GM21526 (cell line): ENCODE measurements around the gene PPA1.
A peak's percentile ranks its signal among the peaks of the same experiment; 100 is the strongest.
"Not testable (repeated sequence)": the region's sequence is repeated elsewhere in the genome, so short reads cannot be mapped to it uniquely, and the experiment has no call there.

ENCODE experiments used
- ATAC-seq: cut with Tn5 transposase; IDR thresholded peaks from one replicate; pipeline ENCODE4 v1.9.1; 2021; ENCODE audit warnings: moderate library complexity; ENCODE audit not compliant: unreplicated experiment, low FRiP score

PPA1 gene

DNA sequence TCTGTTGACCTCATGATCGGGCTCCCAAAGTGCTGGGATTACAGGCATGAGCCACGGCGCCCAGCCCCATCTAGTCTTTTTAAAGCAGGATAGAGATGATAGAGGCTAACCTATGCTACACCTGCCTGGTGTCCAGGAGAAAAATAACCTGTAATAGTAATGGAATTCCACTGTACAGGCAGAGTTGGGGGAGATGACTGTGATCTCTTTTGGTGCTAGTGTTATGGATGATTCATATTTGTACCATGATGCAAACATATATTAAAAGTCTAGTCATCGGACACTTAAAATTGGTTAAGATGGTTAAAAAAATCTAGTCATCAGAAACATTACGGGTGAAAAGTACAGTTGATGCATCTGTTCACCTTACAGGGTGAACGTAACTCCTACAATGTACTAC is 56.8 kb downstream of the PPA1 start:
- ATAC-seq = no peak

DNA sequence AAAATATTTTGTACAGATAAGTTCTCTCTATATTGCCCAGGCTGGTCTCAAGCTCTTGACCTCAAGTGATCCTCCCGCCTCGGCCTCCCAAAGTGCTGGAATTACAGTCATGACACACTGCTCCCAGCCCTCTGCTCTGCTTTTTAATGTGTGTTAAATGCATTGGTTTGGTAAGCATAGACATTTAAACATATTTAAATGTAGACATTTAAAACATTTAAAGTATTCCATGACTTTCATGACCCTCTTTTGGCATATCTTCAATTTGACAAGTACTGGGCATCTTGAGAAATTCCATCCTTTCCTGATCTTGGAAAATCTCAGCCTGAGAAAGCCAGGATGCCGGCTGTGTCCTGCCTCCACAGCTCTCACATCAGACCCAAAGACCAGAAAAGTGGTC is 57.7 kb downstream of the PPA1 start:
- ATAC-seq = no peak

DNA sequence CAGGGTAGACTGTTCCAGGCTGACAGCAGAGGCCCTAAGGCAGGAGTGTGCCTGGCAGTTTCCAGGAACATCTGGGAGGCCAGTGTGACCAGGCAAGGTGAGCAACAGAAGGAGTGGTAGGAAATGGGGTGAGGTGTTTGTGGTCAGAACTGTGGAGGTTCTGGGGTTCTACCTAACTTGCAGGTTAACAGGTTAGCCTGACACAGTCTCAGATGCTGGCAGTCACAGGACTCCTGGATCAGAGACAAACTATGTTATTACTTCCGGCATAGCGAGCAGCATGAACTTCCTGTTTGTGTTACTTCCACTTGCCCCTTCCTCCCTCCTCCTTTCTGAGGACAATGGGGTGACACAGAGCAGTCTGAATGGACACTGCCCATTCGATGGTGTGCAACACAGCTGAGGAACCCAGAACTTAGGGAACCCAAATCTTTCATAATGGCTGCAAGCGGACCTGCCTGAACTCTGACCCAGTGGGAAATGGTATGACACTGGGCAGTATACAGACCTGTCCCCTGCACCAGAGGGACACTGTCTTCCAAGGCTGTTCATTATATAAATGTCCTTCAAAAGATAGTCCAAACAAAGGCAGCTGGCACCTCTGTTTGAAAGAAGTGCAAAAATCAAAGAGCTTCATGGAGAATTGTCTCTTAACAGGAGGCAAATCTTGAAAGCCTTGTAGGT is 59.0 kb downstream of the PPA1 start:
- no peak for ATAC-seq

DNA sequence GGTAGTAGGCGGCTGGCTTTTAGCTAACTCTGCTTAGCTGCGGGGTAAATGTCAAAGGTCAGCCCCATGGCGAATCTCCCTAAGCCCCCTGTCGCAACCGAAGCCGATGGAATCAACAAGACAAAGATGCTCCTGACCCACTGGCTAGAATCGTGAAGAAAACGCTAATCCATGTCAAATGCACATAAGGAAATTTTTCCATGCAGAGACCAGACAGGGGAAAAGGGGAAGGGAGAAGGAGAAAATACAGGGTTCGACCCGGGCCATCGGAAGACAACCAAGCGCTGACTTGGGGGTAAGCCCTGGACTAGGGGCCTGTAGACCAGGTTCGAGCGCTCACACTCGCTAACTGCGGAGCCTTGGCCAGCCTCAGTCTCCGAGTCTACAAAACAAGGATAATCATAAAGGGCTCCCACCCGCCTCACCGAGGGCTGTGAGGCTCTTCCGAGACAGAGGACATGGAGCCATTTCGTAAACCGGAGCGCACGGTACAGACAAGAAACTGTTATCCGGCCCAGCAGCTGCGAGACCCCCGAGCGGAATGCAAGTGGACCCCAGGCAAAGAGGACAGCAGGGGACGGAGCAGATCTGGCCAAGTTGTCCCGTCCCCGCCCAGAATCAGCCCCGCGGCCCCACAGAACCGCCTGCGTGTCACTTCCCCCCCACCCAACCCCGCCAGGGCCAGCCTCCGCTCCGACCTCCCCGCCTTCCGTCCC is 63.4 kb downstream of the PPA1 start:
- ATAC-seq = no peak

DNA sequence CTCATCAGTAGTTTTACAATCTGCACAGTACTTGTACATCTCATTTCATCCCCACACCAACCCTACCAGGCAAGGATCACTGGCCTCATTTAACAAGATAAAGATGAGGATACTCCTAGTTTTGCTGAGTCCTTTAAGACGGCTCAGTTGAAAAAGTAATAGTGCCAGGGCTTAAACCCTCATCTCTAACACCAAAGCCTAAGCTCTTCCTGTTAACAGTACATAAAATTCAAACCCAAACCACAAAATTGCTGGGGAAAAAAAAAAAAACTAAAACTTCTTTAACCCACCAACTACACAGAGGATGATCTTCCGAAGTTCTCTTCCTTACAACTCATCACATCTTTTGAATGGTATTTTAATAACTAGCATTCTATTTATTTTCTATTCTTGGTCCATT is 64.2 kb downstream of the PPA1 start:
- ATAC-seq = no peak

DNA sequence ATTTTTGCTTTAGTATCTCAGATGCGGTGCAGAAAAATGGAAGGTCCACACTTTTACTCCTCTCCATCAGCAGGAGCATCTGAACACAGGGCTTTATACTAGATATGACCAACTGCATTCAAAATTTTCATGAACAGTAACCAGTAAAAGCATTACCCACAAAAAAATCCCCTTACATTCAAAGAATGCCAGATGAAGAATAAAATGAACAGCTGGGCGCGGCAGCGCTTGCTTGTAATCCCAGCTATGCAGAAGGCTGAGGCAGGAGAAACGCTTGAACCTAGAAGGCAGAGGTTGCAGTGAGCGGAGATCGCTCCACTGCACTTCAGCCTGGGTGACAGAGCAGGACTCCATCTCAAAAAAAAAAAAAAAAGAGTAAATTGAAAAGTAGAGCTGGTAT is 66.0 kb downstream of the PPA1 start:
- ATAC-seq = no peak

DNA sequence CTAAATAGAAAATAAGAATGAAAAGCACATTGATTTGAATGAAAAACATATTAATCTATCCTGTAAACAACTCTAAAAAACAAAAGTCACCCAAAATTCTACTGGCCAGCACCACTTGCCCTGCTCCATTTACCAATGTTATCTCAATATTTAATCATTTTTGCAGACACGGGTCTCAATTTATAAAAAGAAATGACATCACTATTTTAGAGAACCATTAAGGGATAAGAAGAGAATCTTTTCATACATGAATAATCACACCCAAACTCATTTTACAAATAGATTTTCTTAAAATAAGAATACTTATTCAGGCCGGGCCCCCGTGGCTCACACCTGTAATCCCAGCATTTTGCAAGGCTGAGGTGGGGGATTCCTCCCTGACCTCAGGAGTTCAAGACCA is 66.8 kb downstream of the PPA1 start:
- ATAC-seq = no peak

DNA sequence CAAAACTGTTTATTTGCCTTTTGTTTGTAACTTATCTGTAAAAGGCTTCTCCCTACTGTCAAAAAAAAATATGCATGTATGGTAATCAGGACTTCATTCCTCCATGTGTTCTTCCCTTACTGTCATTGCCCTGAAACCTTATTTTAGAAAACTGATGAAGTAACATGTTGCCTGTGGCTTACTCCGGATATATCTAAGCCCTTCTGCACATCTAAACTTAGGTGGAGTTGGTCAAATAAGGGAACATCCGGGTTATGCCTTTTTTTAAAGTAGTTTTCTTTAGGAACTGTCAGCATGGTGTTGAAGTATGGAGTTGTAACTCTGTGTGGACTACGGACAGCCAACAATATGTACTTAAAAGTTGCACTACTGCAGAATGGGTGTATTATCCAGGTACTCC is 69.1 kb downstream of the PPA1 start:
- no peak for ATAC-seq

DNA sequence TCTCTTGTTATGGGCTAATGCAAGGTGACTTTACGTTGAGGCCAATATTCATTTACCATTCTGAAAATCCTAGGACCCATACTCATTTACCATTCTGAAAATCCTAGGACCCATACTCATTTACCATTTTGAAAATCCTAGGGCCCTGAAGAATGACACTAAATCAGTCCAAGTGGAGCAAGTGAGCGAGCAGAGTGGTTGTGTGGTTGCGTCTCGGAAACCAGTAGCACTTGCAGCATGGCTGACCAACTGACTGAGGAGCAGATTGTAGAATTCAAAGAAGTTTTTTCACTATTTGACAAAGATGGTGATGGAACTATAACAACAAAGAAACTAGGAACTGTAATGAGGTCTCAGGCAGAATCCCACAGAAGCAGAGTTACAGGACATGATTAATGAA is 69.8 kb downstream of the PPA1 start:
- ATAC-seq = no peak

DNA sequence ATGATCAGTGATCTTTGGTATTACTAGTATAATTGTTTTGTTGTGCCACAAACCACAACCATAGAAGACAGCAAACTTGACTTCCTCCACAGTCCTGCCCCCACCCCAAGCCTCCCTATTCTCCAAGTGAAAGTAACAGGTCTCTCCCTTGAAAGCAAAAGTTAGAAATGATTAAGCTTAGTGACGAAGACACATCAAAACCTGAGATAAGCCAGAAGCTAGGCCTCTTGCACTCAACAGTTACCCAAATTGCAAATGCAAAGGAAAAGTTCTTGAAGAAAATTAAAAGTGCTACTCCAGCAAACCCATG is 70.4 kb downstream of the PPA1 start:
- peak; percentile 57 for ATAC-seq

DNA sequence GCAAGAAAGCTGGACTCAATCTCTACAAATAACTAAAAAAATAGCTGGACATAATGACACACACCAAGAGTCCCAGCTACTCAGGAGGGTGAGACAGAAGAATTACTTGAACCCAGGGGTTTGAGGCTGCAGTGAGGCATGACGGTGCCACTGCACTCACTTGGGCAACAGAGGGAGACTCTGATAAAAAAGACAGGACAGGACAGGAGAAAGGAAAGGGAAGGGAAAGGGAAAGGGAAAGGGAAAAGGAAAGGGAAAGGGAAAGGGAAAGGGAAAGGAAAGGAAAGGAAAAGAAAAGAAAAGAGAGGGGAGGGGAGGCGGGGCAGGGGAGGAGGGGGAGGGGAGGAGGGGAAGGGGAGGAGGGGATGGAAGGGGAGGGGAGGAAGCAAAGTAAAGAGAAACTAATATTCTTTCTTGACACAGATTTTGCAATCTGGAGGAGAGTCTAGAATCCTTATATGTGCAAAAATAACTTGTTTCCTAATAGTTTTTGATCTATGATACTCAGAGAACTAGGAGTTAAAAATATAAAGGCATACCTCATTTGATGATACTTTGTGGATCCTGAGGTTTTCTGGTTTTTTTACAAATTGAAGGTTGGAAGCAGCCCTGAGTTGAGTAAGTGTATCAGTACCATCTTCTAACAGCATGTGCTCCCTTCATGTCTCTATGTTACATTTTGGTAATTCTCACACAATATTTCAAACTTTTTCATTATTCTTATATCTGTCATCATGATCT is 70.9 kb downstream of the PPA1 start:
- peak; percentile 22 for ATAC-seq

DNA sequence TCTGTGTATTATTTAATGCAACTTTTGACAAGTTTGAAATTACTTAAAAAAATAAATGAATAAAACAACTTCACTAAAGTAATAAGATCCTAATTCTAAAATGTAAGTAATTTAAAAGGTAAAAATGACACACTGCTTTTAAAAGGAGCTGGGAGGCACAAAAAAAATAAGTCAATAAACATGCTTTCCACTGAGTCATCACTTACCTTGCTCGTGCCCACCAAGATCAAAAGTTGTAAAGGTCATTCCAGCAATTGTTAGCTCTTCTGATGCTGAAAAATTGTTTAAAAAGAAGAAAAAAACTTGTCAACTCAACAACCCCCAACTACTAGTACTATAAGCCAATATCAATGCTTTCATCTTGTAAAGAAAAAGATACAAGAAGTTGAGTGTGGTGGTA is 72.4 kb downstream of the PPA1 start:
- ATAC-seq = no peak

DNA sequence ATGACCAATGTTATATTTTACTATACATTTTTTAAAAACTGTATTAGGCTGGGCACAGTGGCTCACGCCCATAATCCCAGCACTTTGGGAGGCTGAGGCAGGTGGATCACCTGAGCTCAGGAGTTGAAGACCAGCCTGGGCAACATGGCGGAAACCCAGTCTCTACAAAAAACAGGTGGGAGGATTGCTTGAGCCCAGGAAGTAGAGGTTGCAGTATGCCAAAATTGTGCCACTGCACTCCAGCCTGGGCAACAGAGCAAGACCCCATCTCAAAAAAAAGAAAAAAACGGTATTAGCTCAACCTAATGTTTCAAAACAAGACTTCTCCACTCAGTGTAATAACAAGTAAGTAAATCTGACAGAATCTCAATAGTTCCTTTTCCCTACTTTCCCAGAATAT is 73.9 kb downstream of the PPA1 start:
- not testable (repeated sequence) for ATAC-seq

DNA sequence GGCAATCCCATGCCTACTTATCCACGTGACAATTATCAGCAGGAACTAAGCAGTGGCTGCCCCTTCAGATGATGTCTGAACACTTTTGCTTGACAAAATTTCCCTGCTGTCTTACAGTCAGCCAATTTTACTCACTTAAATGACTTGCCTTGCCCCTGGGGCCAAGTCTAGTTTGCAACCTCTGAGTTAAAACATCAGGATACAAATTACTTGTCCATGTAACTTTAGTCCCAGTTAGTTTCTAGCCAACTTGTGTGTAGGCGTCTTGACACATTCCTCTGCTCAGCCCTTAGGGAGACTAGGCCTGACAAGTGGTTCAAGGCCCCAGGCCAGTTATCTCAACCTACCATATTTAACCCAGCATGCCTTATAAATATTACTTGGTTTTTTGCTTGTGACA is 75.1 kb downstream of the PPA1 start:
- no peak for ATAC-seq

DNA sequence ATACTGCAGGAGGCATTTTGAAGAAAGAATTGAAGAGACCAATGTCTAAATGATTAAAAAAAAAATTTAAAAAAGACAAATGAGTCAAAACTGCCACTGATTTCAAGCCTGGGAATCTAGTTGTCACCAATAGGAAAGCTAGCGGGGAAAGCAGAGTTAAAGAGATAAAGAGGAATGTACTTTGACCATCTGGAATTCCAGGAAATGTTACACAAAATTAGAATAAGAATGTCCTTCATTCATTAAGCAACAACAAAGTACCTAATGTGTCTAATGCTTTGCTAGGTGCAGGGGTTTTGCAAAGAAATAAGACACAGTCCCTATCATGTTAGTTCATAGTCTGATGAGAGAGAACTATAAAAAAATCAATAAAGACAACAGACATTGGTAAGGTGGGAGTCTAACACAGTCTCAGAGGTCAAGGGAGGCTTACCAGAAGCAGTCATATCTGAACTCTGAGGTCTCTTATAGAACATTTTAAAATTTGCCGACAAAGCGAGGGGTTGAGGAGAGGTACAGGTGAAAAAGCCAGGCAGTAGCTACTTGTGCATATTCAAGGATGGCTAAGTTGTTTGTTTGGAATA is 77.9 kb downstream of the PPA1 start:
- no peak for ATAC-seq
